Kidney epithelial cell (primary cell): Measurements from ENCODE around the gene CTBP2. TPM values are rescaled to one million over a fixed set of nuclear protein-coding genes. Genes with fewer than 3 reads are reported as not detected.

Experiments
- DNase-seq: peaks from one replicate; pipeline ENCODE4 v3.0.0-alpha.2; 2010; ENCODE audit warnings: low read depth
- H3K27me3 ChIP-seq: 2 replicates; pipeline ENCODE4 v1.6.0; 2011; ENCODE audit warnings: low read length; ENCODE audit not compliant: control insufficient read depth, insufficient read depth
- H3K36me3 ChIP-seq: 2 replicates; pipeline ENCODE4 v1.5.1; 2011; ENCODE audit warnings: low read length; ENCODE audit not compliant: control insufficient read depth, insufficient read depth
- H3K4me3 ChIP-seq: 2 replicates; pipeline ENCODE4 v1.5.1; 2011; ENCODE audit warnings: low read depth, mild to moderate bottlenecking, control low read depth, low read length
- CTCF ChIP-seq: IDR thresholded peaks from 2 replicates; pipeline ENCODE4 v1.5.1; 2011; ENCODE audit warnings: mild to moderate bottlenecking, moderate library complexity, low read length, control low read depth, inconsistent platforms; ENCODE audit not compliant: insufficient read depth, poor library complexity, severe bottlenecking
- total RNA-seq: library from RNA; depleted of rRNA; stranded (reverse); fragments of >200 nt; gene quantifications from 2 replicates; pipeline ENCODE4 v1.2.3, GENCODE V29; 2015

Gene CTBP2
- total RNA-seq, 1 donor from 2014 or later = 136 TPM

DNA sequence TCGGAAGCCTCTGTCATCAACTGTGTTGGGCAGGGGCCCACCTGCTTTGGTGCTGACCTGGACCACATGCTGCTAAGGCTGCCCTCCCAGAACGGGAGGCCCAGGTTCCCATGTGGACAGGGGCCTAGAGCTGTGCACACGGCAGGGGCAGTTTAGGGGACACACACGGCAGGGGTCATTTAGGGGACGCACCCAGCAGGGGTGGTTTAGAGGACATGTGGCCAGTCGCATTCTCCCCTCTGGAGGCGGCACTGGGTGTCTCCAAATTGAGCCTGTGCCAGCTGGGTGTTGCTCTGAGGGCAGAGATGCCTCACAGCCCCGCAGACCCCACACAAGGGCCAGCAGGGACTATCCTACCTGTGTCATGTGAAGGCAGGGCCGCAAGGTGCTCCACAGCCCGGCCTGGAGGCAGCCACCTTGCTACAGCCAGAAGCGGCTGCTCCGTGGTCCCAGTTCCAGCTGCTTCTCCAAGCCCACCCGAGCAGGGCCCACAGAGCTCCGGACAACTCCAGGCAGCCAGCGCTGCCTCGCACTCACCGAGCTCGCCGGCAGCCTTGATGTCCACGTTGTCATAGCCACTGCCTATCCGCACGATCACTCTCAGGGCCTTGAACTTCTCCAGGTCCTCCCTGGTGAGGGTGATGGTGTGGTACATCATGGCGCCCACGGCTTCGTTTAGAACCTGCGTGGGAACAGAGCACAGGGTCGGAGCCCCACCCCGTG, 157.8 kb downstream of the CTBP2 start:
- DNase-seq = no peak
- no peak for TF ChIP-seq CTCF
- Histone ChIP-seq H3K4me3 (no peak overlapping the region), H3K36me3 (peaks cover 2% of the 10 kb centered on the region), H3K27me3 (no peaks in the 10 kb centered on the region)

GRCh38 chr10:125002047-125002422, 158.3 kb downstream of the CTBP2 start:
- H3K36me3 ChIP-seq = peaks cover 2% of the 10 kb centered on the region

GRCh38 chr10:125001313-125002046, 158.9 kb downstream of the CTBP2 start:
- no peak for TF ChIP-seq CTCF
- Histone ChIP-seq H3K4me3 (no peak overlapping the region), H3K36me3 (peaks cover 2% of the 10 kb centered on the region), H3K27me3 (no peaks in the 10 kb centered on the region)
- DNase-seq = no peak

More at GRCh38 chr10:125002047-125002422, 158.3 kb downstream of the CTBP2 start:
- no peak for TF ChIP-seq CTCF
- Histone ChIP-seq H3K27me3 (no peaks in the 10 kb centered on the region), H3K4me3 (no peak overlapping the region)
- DNase-seq = no peak

- Histone ChIP-seq H3K36me3 (peaks cover 2% of the 10 kb centered on the region), H3K4me3 (no peak overlapping the region), H3K27me3 (no peaks in the 10 kb centered on the region)
- no peak for DNase-seq
- TF ChIP-seq CTCF = no peak
These were observed 159.7 kb downstream of the CTBP2 start for GRCh38 chr10:125000366-125001312.

GRCh38 chr10:124999433-125000365, 160.7 kb downstream of the CTBP2 start:
- Histone ChIP-seq H3K36me3 (peaks cover 2% of the 10 kb centered on the region), H3K27me3 (no peaks in the 10 kb centered on the region), H3K4me3 (no peak overlapping the region)
- no peak for DNase-seq
- TF ChIP-seq CTCF = no peak
